Loucy (cell line): Measurements from ENCODE around the gene SPAG7.
A peak's percentile ranks its signal among the peaks of the same experiment; 100 is the strongest.

ENCODE experiments used
- H2AFZ ChIP-seq: fragments of 200-600 bp; sonication (generic); 2 replicates; pipeline ENCODE4 v1.6.0; 2016; ENCODE audit warnings: antibody characterized with exemption, mild to moderate bottlenecking, low read length, moderate library complexity
- H3F3A ChIP-seq: fragments of 200-600 bp; 2 replicates; pipeline ENCODE4 v1.6.0; 2016; ENCODE audit warnings: antibody characterized with exemption, low read depth, mild to moderate bottlenecking
- H3K27me3 ChIP-seq: fragments of 200-600 bp; sonication (generic); 2 replicates; pipeline ENCODE4 v1.6.1; 2014; ENCODE audit warnings: low read length, mild to moderate bottlenecking; ENCODE audit not compliant: insufficient read depth, poor library complexity, severe bottlenecking
- H3K36me3 ChIP-seq: fragments of 200-600 bp; sonication (generic); 2 replicates; pipeline ENCODE4 v1.6.1; 2016; ENCODE audit warnings: low read length; ENCODE audit not compliant: insufficient read depth
- H3K4me1 ChIP-seq: fragments of 200-600 bp; sonication (generic); 2 replicates; pipeline ENCODE4 v1.5.1; 2014; ENCODE audit warnings: low read length, mild to moderate bottlenecking; ENCODE audit not compliant: insufficient read depth, poor library complexity, severe bottlenecking
- H3K4me2 ChIP-seq: fragments of 200-600 bp; sonication (generic); 2 replicates; pipeline ENCODE4 v1.6.0; 2014; ENCODE audit warnings: antibody characterized with exemption, low read length, low read depth, mild to moderate bottlenecking; ENCODE audit not compliant: poor library complexity, severe bottlenecking
- H3K4me3 ChIP-seq: fragments of 200-600 bp; sonication (generic); 2 replicates; pipeline ENCODE4 v1.5.1; 2014; ENCODE audit warnings: low read length, mild to moderate bottlenecking, mixed read lengths; ENCODE audit not compliant: poor library complexity, severe bottlenecking
- H3K79me2 ChIP-seq: fragments of 200-600 bp; sonication (generic); 2 replicates; pipeline ENCODE4 v1.6.1; 2014; ENCODE audit warnings: low read length; ENCODE audit not compliant: insufficient read depth
- H3K9ac ChIP-seq: fragments of 200-600 bp; sonication (generic); 2 replicates; pipeline ENCODE4 v1.6.0; 2014; ENCODE audit warnings: mild to moderate bottlenecking, low read depth, low read length, moderate library complexity; ENCODE audit not compliant: poor library complexity, severe bottlenecking
- H3K9me2 ChIP-seq: fragments of 200-600 bp; sonication (generic); replicated peaks from 2 replicates; pipeline ENCODE4 v1.6.1; 2016; ENCODE audit warnings: low read depth, low read length, mixed read lengths
- H3K9me3 ChIP-seq: fragments of 200-600 bp; sonication (generic); 2 replicates; pipeline ENCODE4 v1.6.1; 2014; ENCODE audit warnings: mild to moderate bottlenecking, antibody characterized with exemption, low read length, low read depth; ENCODE audit not compliant: insufficient read depth
- H4K20me1 ChIP-seq: fragments of 200-600 bp; sonication (generic); 2 replicates; pipeline ENCODE4 v1.6.0; 2014; ENCODE audit warnings: antibody characterized with exemption, low read length, mild to moderate bottlenecking; ENCODE audit not compliant: insufficient read depth, poor library complexity, severe bottlenecking
- EZH2phosphoT487 ChIP-seq: fragments of 200-600 bp; IDR thresholded peaks from 2 replicates; pipeline ENCODE4 v1.6.1; 2018; ENCODE audit warnings: antibody characterized with exemption, mild to moderate bottlenecking, moderate library complexity, borderline replicate concordance
- TF ChIP-seq, protein P1 (sequence below): fragments of 200-600 bp; sonication (generic); conservative IDR thresholded peaks from 2 replicates; pipeline ENCODE4 v1.5.1; 2014; ENCODE audit warnings: mild to moderate bottlenecking, antibody characterized with exemption, low read length

Gene SPAG7

DNA sequence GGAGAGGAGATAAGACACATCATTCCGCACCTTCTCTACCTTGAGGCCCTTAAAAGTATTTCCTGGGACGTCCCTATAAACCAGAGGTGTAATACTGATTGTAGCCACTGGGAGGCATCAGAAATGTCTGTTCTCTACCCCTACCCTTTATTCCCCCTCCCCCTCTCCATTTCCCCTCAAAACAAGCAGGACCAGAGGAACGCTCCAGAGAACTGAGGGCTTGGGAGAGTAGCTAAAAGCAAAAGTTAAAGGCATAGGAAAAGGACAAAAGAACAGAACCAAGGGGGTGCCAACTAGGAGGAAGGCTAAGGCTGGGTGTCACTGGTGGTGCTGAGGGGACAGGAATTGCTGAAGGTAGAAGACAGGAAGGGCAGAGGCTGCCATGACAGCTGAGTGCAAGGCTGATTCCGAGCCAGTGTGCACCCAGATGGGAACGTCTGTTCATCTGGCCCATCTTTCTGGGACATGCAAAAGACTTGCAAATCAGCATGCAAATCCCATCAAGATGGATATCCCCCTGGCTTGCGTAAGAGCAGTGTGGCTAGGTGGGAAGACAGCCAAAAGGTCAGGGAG is 13.1 kb upstream of the SPAG7 start:
- H3K4me3 ChIP-seq, result no peak overlapping the region
- peaks cover 8% of the 10 kb centered on the region; the same call in 1 of the 2 replicates for H3K36me3 ChIP-seq
- H3F3A ChIP-seq, result no peaks in the 10 kb centered on the region
- H3K79me2 ChIP-seq, result peaks cover under 1% of the 10 kb centered on the region; the same call in 1 of the 2 replicates
- H3K9ac ChIP-seq, result no peak overlapping the region
- TF ChIP-seq EZH2phosphoT487, result no peak
- TF ChIP-seq, protein P1, sequence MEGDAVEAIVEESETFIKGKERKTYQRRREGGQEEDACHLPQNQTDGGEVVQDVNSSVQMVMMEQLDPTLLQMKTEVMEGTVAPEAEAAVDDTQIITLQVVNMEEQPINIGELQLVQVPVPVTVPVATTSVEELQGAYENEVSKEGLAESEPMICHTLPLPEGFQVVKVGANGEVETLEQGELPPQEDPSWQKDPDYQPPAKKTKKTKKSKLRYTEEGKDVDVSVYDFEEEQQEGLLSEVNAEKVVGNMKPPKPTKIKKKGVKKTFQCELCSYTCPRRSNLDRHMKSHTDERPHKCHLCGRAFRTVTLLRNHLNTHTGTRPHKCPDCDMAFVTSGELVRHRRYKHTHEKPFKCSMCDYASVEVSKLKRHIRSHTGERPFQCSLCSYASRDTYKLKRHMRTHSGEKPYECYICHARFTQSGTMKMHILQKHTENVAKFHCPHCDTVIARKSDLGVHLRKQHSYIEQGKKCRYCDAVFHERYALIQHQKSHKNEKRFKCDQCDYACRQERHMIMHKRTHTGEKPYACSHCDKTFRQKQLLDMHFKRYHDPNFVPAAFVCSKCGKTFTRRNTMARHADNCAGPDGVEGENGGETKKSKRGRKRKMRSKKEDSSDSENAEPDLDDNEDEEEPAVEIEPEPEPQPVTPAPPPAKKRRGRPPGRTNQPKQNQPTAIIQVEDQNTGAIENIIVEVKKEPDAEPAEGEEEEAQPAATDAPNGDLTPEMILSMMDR, result peak; percentile 81
- H3K4me2 ChIP-seq, result peak overlapping the region; percentile 21
- H3K9me2 ChIP-seq, result no peaks in the 10 kb centered on the region
- no peaks in the 10 kb centered on the region for H4K20me1 ChIP-seq
- no peaks in the 10 kb centered on the region for H3K27me3 ChIP-seq
- no peaks in the 10 kb centered on the region for H3K9me3 ChIP-seq
- H3K4me1 ChIP-seq, result peaks cover 7% of the 10 kb centered on the region
- H2AFZ ChIP-seq, result no peak overlapping the region

DNA sequence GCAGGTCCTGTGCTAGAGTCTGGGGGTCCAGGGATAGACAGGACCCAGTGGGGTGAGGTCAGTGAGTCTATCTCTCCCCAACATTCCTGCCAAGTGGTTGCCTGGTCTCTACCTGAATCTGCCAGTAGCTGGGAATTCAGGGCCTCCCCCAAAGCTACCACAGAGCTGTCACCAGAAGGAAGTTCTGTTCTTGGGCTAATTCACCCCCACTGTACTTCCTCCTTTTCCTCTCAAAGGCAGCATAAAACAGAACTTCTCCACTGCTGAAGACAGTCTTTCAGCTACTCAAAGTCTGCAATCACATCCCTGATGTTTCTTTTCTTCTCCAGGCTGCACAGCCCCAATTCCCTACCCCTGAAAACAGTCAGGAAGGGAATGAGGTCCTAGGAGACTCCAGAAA is 11.1 kb upstream of the SPAG7 start:
- no peak overlapping the region for H2AFZ ChIP-seq
- H3F3A ChIP-seq, result no peaks in the 10 kb centered on the region
- H3K36me3 ChIP-seq, result peaks cover 8% of the 10 kb centered on the region; the same call in 1 of the 2 replicates
- H3K9me3 ChIP-seq, result no peaks in the 10 kb centered on the region
- no peaks in the 10 kb centered on the region for H4K20me1 ChIP-seq
- H3K9me2 ChIP-seq, result no peaks in the 10 kb centered on the region
- peaks cover 5% of the 10 kb centered on the region for H3K4me1 ChIP-seq
- no peak overlapping the region for H3K9ac ChIP-seq
- H3K4me2 ChIP-seq, result no peak overlapping the region
- TF ChIP-seq EZH2phosphoT487, result no peak
- TF ChIP-seq, protein P1, result no peak
- no peak overlapping the region for H3K4me3 ChIP-seq
- no peaks in the 10 kb centered on the region for H3K79me2 ChIP-seq
- H3K27me3 ChIP-seq, result no peaks in the 10 kb centered on the region

DNA sequence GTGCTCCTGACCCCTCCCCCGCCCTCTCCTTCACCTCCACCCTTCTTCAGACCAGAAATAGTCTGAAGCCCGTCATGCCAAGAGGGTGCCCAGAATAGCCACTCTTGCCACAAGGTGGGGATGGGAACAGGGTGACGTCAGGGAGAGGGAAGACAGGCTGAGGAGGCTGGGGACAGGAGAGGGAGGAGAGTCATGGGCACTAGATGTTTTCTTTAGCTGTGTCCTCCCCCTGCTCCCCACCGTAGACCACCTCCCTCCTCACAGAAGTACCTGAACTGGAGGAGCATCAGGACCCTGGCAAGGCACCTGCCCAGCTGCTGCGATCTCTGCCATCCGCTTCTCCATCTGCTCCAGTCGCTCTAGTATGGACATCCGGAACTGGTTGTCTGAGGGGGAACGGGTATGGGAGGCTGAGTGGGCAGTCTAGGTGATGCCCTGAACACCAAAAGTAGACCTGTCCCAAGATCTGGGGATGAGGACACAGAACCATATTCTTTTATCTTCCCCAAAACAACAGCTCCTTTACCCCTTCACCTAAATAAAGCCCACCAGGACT is 6.6 kb upstream of the SPAG7 start:
- no peaks in the 10 kb centered on the region for H3K27me3 ChIP-seq
- no peaks in the 10 kb centered on the region for H4K20me1 ChIP-seq
- H3F3A ChIP-seq, result no peaks in the 10 kb centered on the region
- H3K4me1 ChIP-seq, result peaks cover 8% of the 10 kb centered on the region
- H2AFZ ChIP-seq, result no peak overlapping the region
- TF ChIP-seq, protein P1, result no peak
- TF ChIP-seq EZH2phosphoT487, result no peak
- H3K4me3 ChIP-seq, result no peak overlapping the region
- H3K9ac ChIP-seq, result no peak overlapping the region
- H3K9me2 ChIP-seq, result no peaks in the 10 kb centered on the region
- no peaks in the 10 kb centered on the region for H3K9me3 ChIP-seq
- peaks cover 3% of the 10 kb centered on the region; the same call in 1 of the 2 replicates for H3K36me3 ChIP-seq
- peaks cover 6% of the 10 kb centered on the region; the same call in 1 of the 2 replicates for H3K79me2 ChIP-seq
- H3K4me2 ChIP-seq, result no peak overlapping the region
